Transverse colon (tissue), 4 donors: ENCODE data around the gene SFT2D2.

ENCODE experiments used
- CTCF ChIP-seq, 5 experiments: fragments of 200-600 bp in 3 of 5; fragments of 450-650 bp in 2 of 5; sonication (generic) in 3 of 5; IDR thresholded peaks; 1 replicate in 2 of 5; 2 replicates in 3 of 5; pipeline ENCODE4 v1.5.1; 2016 to 2017; ENCODE audit warnings: antibody characterized with exemption in 5 of 5, inconsistent platforms in 3 of 5, mild to moderate bottlenecking in 2 of 5, moderate library complexity in 1 of 5
- EP300 ChIP-seq: sonication (generic); formaldehyde crosslinking; IDR thresholded peaks from one replicate; pipeline ENCODE4 v1.6.1; 2017; ENCODE audit warnings: antibody characterized with exemption, low read depth
- POLR2A ChIP-seq: fragments of 450-650 bp; IDR thresholded peaks from one replicate; pipeline ENCODE4 v1.6.1; 2016; ENCODE audit warnings: antibody characterized with exemption, mild to moderate bottlenecking, moderate library complexity
- POLR2AphosphoS5 ChIP-seq, 3 donors: sonication (generic); formaldehyde crosslinking; IDR thresholded peaks; one replicate each; pipeline ENCODE4 v1.6.1; 2016; ENCODE audit warnings: antibody characterized with exemption in 3 of 3

GRCh38 chr1:168295411-168296114 is 69.8 kb downstream of the SFT2D2 start:
- TF ChIP-seq CTCF (IDR thresholded peaks at IDR 0.05) (no peak), POLR2A (no peak), POLR2AphosphoS5 (IDR thresholded peaks at IDR 0.05) (no peak), EP300 (no peak)
